ENCODE measurements around the gene ZNF827. TPM values are rescaled to one million over a fixed set of nuclear protein-coding genes. Genes with fewer than 3 reads are reported as not detected.

The ZNF827 gene
- polyA plus RNA-seq, 1 donor (not counting 4 experiments of a cell fraction or from before 2014, with no cell fraction given), result 4.7 TPM

- H3K4me1 ChIP-seq (ENCODE audit: control insufficient read depth, extremely low read depth, insufficient read depth, low read length), result peaks cover 12% of the 10 kb centered on the region
- H3K9me1 ChIP-seq (ENCODE audit: control insufficient read depth, extremely low read depth, insufficient read depth, low read length), result no peaks in the 10 kb centered on the region
- DNase-seq (ENCODE audit: low read depth, low spot score), result no peak
- H3K27ac ChIP-seq (ENCODE audit: control insufficient read depth, insufficient read depth, low read length), result peak overlapping the region; percentile 5
- H3K27me3 ChIP-seq (ENCODE audit: control insufficient read depth, extremely low read depth, insufficient read depth, low read length), result no peaks in the 10 kb centered on the region
- no peak overlapping the region for H3K9ac ChIP-seq (ENCODE audit: control insufficient read depth, extremely low read depth, insufficient read depth, low read length)
- H3K4me2 ChIP-seq (ENCODE audit: control insufficient read depth, extremely low read depth, insufficient read depth, low read depth, low read length), result peak overlapping the region; percentile 45
- H4K20me1 ChIP-seq (ENCODE audit: control insufficient read depth, extremely low read depth, insufficient read depth, low read length), result no peaks in the 10 kb centered on the region
- peak overlapping the region in 1 of 3 experiments; percentile 6 for H3K4me3 ChIP-seq (ENCODE audit: control insufficient read depth in 2 of 3, extremely low read depth in 1 of 3, insufficient read depth in 2 of 3, low read depth in 1 of 3, low read length in 3 of 3)
- no peaks in the 10 kb centered on the region for H3K36me3 ChIP-seq (ENCODE audit: control insufficient read depth in 2 of 2, extremely low read depth in 1 of 2, insufficient read depth in 2 of 2, low read length in 2 of 2)
- peaks cover 14% of the 10 kb centered on the region for H3K79me2 ChIP-seq (ENCODE audit: control insufficient read depth, insufficient read depth, low read length)
- no peak for FAIRE-seq
- dilution Hi-C loops (cut with MboI; ENCODE audit: extremely low pct_ligation_motif_present, low sequenced_read_pairs), result no loop called here
- TF ChIP-seq EZH2 (IDR thresholded peaks at IDR 0.05; ENCODE audit: low read length), result no peak
- TF ChIP-seq, protein P1, sequence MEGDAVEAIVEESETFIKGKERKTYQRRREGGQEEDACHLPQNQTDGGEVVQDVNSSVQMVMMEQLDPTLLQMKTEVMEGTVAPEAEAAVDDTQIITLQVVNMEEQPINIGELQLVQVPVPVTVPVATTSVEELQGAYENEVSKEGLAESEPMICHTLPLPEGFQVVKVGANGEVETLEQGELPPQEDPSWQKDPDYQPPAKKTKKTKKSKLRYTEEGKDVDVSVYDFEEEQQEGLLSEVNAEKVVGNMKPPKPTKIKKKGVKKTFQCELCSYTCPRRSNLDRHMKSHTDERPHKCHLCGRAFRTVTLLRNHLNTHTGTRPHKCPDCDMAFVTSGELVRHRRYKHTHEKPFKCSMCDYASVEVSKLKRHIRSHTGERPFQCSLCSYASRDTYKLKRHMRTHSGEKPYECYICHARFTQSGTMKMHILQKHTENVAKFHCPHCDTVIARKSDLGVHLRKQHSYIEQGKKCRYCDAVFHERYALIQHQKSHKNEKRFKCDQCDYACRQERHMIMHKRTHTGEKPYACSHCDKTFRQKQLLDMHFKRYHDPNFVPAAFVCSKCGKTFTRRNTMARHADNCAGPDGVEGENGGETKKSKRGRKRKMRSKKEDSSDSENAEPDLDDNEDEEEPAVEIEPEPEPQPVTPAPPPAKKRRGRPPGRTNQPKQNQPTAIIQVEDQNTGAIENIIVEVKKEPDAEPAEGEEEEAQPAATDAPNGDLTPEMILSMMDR (optimal IDR thresholded peaks at IDR 0.05 in 1 of 3, IDR thresholded peaks at IDR 0.05 in 1 of 3, conservative IDR thresholded peaks at IDR 0.05 in 1 of 3; ENCODE audit: extremely low read depth in 1 of 3, insufficient read depth in 2 of 3, low read length in 3 of 3), result no peak
- no peaks in the 10 kb centered on the region for H3K9me3 ChIP-seq (ENCODE audit: control insufficient read depth, low read depth, low read length)
- H2AFZ ChIP-seq (ENCODE audit: control insufficient read depth, low read length), result no peak overlapping the region
Measured at GRCh38 chr4:145909773-145910172, 28.9 kb downstream of the ZNF827 start.

DNA sequence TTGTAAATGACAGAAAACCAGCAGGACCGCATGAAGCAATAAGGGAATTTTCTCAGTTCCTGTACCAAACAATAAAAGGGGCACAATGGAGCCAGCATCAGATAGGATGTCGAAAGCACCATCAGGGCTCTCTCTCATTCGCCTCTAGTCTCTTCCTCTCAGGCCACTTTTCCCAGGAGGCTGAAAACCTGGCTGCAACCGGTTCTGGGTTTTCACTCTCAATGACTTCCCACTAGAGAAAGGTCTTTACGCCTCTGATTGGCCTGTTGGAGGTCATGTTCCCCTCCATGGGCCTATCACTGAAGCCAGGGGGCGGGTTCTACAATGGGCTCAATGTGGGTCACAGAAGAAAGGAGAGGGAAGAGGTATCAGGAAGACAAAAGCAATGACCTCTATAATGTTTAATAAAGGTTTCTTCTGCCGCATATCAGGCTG is 29.3 kb downstream of the ZNF827 start:
- Histone ChIP-seq H3K36me3 (ENCODE audit: control insufficient read depth in 2 of 2, extremely low read depth in 1 of 2, insufficient read depth in 2 of 2, low read length in 2 of 2) (no peaks in the 10 kb centered on the region), H3K9ac (ENCODE audit: control insufficient read depth, extremely low read depth, insufficient read depth, low read length) (no peak overlapping the region), H3K9me3 (ENCODE audit: control insufficient read depth, low read depth, low read length) (no peaks in the 10 kb centered on the region), H3K27ac (ENCODE audit: control insufficient read depth, insufficient read depth, low read length) (peak overlapping the region; percentile 5), H2AFZ (ENCODE audit: control insufficient read depth, low read length) (no peak overlapping the region), H3K9me1 (ENCODE audit: control insufficient read depth, extremely low read depth, insufficient read depth, low read length) (no peaks in the 10 kb centered on the region), H3K79me2 (ENCODE audit: control insufficient read depth, insufficient read depth, low read length) (peaks cover 15% of the 10 kb centered on the region), H4K20me1 (ENCODE audit: control insufficient read depth, extremely low read depth, insufficient read depth, low read length) (no peaks in the 10 kb centered on the region), H3K4me3 (ENCODE audit: control insufficient read depth in 2 of 3, extremely low read depth in 1 of 3, insufficient read depth in 2 of 3, low read depth in 1 of 3, low read length in 3 of 3) (peak overlapping the region in 1 of 3 experiments; percentile 6), H3K4me1 (ENCODE audit: control insufficient read depth, extremely low read depth, insufficient read depth, low read length) (peaks cover 15% of the 10 kb centered on the region), H3K4me2 (ENCODE audit: control insufficient read depth, extremely low read depth, insufficient read depth, low read depth, low read length) (peak overlapping the region; percentile 45), H3K27me3 (ENCODE audit: control insufficient read depth, extremely low read depth, insufficient read depth, low read length) (no peaks in the 10 kb centered on the region)
- DNase-seq (ENCODE audit: low read depth, low spot score) (no peak), FAIRE-seq (no peak)
- dilution Hi-C loops (cut with MboI; ENCODE audit: extremely low pct_ligation_motif_present, low sequenced_read_pairs), result no loop called here
- TF ChIP-seq, protein P1 (optimal IDR thresholded peaks at IDR 0.05 in 1 of 3, IDR thresholded peaks at IDR 0.05 in 1 of 3, conservative IDR thresholded peaks at IDR 0.05 in 1 of 3; ENCODE audit: extremely low read depth in 1 of 3, insufficient read depth in 2 of 3, low read length in 3 of 3), result no peak
- TF ChIP-seq EZH2 (IDR thresholded peaks at IDR 0.05; ENCODE audit: low read length), result no peak
